Left ventricle myocardium inferior (tissue), 1 donor: ENCODE results near the gene AK1. TPM values are rescaled to one million over a fixed set of nuclear protein-coding genes. Genes with fewer than 3 reads are reported as not detected.
A peak's percentile ranks its signal among the peaks of the same experiment; 100 is the strongest.
"Not testable (repeated sequence)": the region's sequence is repeated elsewhere in the genome, so short reads cannot be mapped to it uniquely, and the experiment has no call there.

Source experiments
- DNase-seq: peaks from one replicate; pipeline ENCODE4 v3.0.0-alpha.2; 2020
- H3K27ac ChIP-seq: fragments of 200-600 bp; replicated peaks from 2 replicates; pipeline ENCODE4 v1.8.0; 2021
- H3K27me3 ChIP-seq: fragments of 200-600 bp; 2 replicates; pipeline ENCODE4 v1.8.0; 2021; ENCODE audit warnings: low read depth
- H3K36me3 ChIP-seq: fragments of 200-600 bp; 2 replicates; pipeline ENCODE4 v1.8.0; 2021
- H3K4me1 ChIP-seq: fragments of 200-600 bp; 2 replicates; pipeline ENCODE4 v1.8.0; 2021
- H3K4me3 ChIP-seq: fragments of 200-600 bp; 2 replicates; pipeline ENCODE4 v1.8.0; 2021; ENCODE audit warnings: mild to moderate bottlenecking, moderate library complexity
- H3K9me3 ChIP-seq: fragments of 200-600 bp; replicated peaks from 2 replicates; pipeline ENCODE4 v1.8.0; 2021
- CTCF ChIP-seq: fragments of 200-600 bp; IDR thresholded peaks from 2 replicates; pipeline ENCODE4 v1.8.0; 2021; ENCODE audit warnings: antibody characterized with exemption, mild to moderate bottlenecking, borderline replicate concordance
- intact Hi-C: fragments of 100-400 bp; cut with micrococcal nuclease; formaldehyde crosslinking; loops from one replicate; pipeline ENCODE4 v1.11.0; 2022
- total RNA-seq: library from RNA; stranded (reverse); fragmentation: NEBNext Ultra II Directional; extraction: Animal tissue kit (Norgen Biotek cat#: 25700); gene quantifications from one replicate; pipeline ENCODE4 v1.2.1, GENCODE V29; 2021
- donor health status: DM: no; HTN: yes; CAD: no; lungs with severe emphysema.

Gene AK1
- total RNA-seq, 1 donor from 2014 or later, result 844 TPM

- peak overlapping the region; percentile 97 for H3K27ac ChIP-seq
- intact Hi-C loops, result no loop called here
- no peak for TF ChIP-seq CTCF
- H3K9me3 ChIP-seq, result peaks cover 14% of the 10 kb centered on the region
- H3K27me3 ChIP-seq, result no peaks in the 10 kb centered on the region
- H3K4me1 ChIP-seq, result peaks cover 97% of the 10 kb centered on the region
- H3K36me3 ChIP-seq, result peaks cover 43% of the 10 kb centered on the region
- peak; percentile 60 for DNase-seq
- peak overlapping the region; percentile 73 for H3K4me3 ChIP-seq
These were observed 32.6 kb downstream of the AK1 start for GRCh38 chr9:127844821-127845359.

DNA sequence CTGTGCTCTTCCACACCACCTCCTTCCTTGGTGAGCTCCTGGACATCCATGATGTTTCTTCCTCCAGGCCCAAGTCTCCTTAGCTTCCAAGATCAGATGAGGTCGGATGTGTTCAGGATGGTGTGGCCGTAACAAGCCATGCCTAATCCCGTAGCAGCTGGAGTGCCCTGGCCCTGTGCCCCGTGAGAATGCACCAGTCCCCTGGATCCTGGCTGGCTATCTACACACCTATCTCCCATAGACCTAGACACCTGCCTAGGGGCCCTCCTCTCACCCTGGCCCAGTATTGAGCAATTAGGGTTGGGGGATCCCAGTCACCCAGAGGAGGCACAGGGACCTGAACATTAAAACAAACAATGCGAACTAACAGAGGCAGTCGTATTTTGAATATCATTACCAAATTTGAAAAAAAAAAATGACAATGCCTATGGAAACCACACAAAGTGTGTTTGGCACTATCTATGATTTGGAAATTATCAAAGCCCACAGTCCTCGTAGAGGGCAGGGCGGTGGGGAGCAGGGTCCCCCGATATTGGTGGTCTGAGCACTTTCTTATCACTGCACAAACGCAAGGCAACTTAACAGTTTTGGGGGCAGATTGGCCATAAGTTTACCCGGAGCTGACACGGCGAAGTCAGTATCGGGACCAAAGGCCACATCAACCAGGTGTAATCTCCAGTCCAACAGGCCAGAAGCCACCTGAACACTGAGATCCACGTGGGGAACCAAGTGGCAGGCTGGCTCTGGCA is 36.2 kb downstream of the AK1 start:
- DNase-seq, result no peak
- Histone ChIP-seq H3K27ac (peak overlapping the region; percentile 97), H3K4me3 (peak overlapping the region; percentile 49), H3K4me1 (peaks cover 98% of the 10 kb centered on the region), H3K27me3 (no peaks in the 10 kb centered on the region), H3K9me3 (no peaks in the 10 kb centered on the region), H3K36me3 (peaks cover 34% of the 10 kb centered on the region)
- TF ChIP-seq CTCF, result no peak
- intact Hi-C loops, result no loop called here

DNA sequence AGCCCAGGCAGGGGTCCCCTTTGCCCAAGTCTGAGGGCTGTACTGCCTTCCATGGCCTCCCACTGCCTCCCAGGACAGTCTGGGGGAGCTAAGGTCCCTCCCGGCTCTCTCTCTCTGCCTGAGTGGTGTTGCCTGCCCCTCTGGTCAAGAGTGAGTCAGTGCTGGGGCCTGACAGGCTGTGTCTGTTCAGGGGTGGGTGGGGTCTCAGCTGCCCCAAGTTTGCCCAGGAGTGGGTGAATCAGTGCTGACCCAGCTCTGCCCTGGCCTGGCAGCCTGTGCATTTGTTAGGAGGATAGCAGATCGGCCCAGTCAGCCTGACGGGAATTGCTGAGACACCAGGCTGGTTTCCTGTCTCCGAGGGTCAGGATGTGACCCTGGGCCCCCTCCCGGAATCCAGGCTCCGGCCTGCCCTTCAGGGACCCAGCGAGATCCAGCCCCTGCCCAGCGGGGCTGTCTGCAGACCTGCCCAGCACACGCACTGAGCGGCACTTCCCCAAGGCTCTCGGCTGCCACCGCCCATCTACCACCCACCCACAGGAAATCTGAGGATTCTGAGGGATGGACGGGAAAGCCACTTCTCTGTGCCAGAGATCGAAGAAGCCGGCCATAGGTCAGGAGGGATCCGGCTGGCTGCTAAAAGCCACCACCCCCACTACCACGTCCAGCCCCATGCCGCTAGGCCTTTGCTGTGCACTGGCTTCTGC is 38.9 kb downstream of the AK1 start:
- Histone ChIP-seq H3K27me3 (no peaks in the 10 kb centered on the region), H3K9me3 (no peaks in the 10 kb centered on the region), H3K4me1 (peaks cover 99% of the 10 kb centered on the region), H3K4me3 (peak overlapping the region; percentile 49), H3K27ac (peak overlapping the region; percentile 97), H3K36me3 (peaks cover 34% of the 10 kb centered on the region)
- intact Hi-C loops, result no loop called here
- TF ChIP-seq CTCF, result no peak
- DNase-seq, result peak; percentile 71

DNA sequence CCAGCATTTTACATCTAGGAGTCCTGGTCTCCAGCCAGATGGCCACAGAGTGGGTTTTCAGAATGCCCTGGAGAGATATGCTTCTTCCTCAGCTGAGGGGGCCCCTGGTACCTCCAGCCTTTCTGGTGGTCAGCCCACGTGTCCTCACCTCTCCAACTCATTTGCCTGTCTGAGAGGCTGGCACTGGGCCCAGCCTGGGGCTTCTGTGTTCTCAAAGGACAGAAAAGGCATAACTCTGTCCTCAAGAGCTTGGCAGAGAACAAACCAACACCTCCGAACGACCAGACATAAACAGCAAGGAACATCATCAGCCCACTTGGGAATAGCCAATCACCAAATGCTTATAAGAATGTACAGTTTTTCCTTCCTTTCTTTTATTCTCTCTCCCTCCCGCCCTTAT is 40.1 kb downstream of the AK1 start:
- intact Hi-C loops, result no loop called here
- TF ChIP-seq CTCF, result no peak
- H3K4me3 ChIP-seq, result peak overlapping the region; percentile 49
- H3K27me3 ChIP-seq, result no peaks in the 10 kb centered on the region
- peaks cover 100% of the 10 kb centered on the region for H3K4me1 ChIP-seq
- peaks cover 26% of the 10 kb centered on the region for H3K36me3 ChIP-seq
- no peak for DNase-seq
- H3K9me3 ChIP-seq, result no peaks in the 10 kb centered on the region
- peak overlapping the region; percentile 97 for H3K27ac ChIP-seq

DNA sequence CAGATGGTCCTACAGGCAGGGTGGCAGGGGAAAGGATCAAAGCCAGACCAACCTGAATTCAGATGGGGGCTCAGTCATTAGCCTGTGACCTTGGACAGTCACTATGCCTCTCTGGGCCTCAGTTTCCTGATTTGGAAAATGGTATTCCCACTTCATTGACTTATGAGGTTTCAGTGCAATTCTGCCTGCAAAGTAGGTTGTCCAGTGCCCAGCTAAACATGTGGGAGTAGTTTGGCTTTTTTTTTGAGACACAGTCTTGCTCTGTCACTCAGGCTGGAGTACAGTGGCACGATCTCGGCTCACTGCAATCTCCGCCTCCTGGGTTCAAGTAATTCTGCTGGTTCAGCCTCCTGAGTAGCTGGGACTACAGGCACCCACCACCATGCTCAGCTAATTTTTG is 40.9 kb downstream of the AK1 start:
- H3K4me3 ChIP-seq, result peak overlapping the region; percentile 34
- intact Hi-C loops, result not testable (repeated sequence)
- peaks cover 21% of the 10 kb centered on the region for H3K36me3 ChIP-seq

More for the DNA sequence above, 40.9 kb downstream of the AK1 start:
- H3K27me3 ChIP-seq, DNase-seq, H3K9me3 ChIP-seq: not testable (repeated sequence)
- Histone ChIP-seq H3K27ac (peak overlapping the region; percentile 97), H3K4me1 (peaks cover 100% of the 10 kb centered on the region)
